ENCODE results near the gene SLC29A3. TPM values are rescaled to one million over a fixed set of nuclear protein-coding genes. Genes with fewer than 3 reads are reported as not detected.

Gene SLC29A3
- total RNA-seq, 4 donors from 2014 or later: 0.87 to 3.1 (median 2.3) TPM

DNA sequence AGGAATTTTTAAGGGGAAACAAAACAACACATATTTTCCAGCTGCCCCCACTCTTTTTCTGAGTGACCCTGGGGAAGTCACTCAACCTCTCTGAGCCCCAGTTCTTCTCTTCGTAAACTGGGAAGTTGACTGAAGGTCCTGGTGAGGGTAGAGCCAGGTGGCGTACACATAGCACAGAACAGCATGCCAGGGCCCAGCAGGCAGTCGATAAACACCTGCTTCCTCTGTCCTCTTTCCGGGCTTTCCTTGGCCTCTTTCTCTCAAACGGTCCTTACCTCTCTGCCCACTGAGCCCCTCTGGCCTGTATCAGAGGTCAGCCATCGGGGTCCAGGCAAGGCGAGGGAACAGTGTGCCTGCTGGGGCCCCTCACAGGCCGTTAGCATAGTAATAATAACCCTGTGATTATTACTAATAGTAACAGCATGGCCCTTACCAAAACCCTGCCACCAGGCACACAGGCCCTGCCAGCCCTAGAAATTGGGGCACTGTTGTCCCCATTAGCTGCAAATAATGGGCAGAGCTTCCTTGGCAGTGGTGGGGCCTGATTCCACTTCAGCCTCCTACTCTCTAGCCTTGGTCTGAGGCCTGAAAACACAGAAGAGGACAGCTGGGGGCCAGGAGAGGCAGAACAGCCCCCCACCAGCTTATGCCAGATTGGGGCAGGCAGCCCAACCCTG, 37.3 kb upstream of the SLC29A3 start:
- Histone ChIP-seq H3K27ac (no peak overlapping the region), H3K9me3 (no peaks in the 10 kb centered on the region), H3K4me1 (no peaks in the 10 kb centered on the region), H3K27me3 (no peaks in the 10 kb centered on the region), H3K36me3 (peaks cover 4 to 74% (median 7%) of the 10 kb centered on the region in 3 donors), H3K4me3 (no peak overlapping the region)
- 80 to 90% methylated on average over 6 to 8 of the region's 8 CpGs for WGBS, 2 donors
- TF ChIP-seq, protein P1, sequence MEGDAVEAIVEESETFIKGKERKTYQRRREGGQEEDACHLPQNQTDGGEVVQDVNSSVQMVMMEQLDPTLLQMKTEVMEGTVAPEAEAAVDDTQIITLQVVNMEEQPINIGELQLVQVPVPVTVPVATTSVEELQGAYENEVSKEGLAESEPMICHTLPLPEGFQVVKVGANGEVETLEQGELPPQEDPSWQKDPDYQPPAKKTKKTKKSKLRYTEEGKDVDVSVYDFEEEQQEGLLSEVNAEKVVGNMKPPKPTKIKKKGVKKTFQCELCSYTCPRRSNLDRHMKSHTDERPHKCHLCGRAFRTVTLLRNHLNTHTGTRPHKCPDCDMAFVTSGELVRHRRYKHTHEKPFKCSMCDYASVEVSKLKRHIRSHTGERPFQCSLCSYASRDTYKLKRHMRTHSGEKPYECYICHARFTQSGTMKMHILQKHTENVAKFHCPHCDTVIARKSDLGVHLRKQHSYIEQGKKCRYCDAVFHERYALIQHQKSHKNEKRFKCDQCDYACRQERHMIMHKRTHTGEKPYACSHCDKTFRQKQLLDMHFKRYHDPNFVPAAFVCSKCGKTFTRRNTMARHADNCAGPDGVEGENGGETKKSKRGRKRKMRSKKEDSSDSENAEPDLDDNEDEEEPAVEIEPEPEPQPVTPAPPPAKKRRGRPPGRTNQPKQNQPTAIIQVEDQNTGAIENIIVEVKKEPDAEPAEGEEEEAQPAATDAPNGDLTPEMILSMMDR (IDR thresholded peaks at IDR 0.05): no peak
- TF ChIP-seq POLR2A (IDR thresholded peaks at IDR 0.05): no peak
- no peak for DNase-seq
- intact Hi-C loops (cut with DNase I): no loop called here

DNA sequence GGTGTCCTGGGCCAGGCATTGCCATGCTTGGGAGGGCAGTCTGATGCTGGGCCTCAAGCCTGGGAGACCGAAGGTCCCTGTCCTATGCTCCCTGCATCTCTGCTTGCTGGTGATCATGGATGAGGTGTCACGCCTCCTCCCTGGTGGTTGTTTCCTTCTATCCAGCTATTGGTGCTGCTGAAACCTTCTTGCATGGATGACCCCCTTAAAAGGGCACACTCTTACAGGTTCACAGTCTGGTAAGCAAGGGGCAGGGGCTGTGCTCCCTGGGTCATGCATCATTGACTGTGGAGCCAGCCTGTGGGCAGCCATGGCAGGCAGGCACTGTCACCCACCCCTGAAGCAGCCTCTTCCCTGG, 36.8 kb upstream of the SLC29A3 start:
- no peak overlapping the region for H3K27ac ChIP-seq
- DNase-seq: no peak
- WGBS, 2 donors: 80% methylated on average over 1 of the region's 2 CpGs; no CpG with 5 or more reads in 1 of the 2 donors
- no peak overlapping the region for H3K4me3 ChIP-seq
- H3K9me3 ChIP-seq: no peaks in the 10 kb centered on the region
- no peaks in the 10 kb centered on the region for H3K27me3 ChIP-seq
- intact Hi-C loops (cut with DNase I): no loop called here
- H3K4me1 ChIP-seq: no peaks in the 10 kb centered on the region
- H3K36me3 ChIP-seq: peaks cover 4 to 79% (median 7%) of the 10 kb centered on the region in 3 donors
- TF ChIP-seq POLR2A (IDR thresholded peaks at IDR 0.05): no peak
- TF ChIP-seq, protein P1 (IDR thresholded peaks at IDR 0.05): no peak

DNA sequence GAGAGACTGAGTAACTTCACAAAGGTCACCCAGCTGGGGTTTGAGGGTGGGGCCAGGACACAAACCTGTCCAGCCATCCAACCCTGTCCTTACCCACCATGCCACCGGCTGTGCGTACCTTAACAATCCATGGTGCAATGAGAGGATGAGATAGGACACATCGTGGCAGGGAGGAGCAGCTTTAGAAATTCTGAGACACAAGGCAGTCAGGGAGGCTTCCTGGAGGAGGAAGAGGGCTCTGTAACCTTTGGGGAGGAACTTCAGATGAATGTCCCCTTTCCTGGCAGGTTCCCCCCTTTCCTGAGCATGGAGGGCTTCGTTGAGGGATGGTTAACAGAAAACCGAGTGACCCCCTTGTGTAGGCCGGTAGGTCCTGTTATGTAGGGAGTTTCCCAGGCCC, 35.6 kb upstream of the SLC29A3 start:
- H3K4me3 ChIP-seq: no peak overlapping the region
- no peaks in the 10 kb centered on the region for H3K9me3 ChIP-seq
- TF ChIP-seq POLR2A (IDR thresholded peaks at IDR 0.05): no peak
- TF ChIP-seq, protein P1 (IDR thresholded peaks at IDR 0.05): no peak
- H3K27ac ChIP-seq: no peak overlapping the region
- peaks cover 4 to 90% (median 7%) of the 10 kb centered on the region in 3 donors for H3K36me3 ChIP-seq
- no peak for DNase-seq
- H3K4me1 ChIP-seq: no peaks in the 10 kb centered on the region
- WGBS, 2 donors: 79 to 88% methylated on average over 4 to 6 of the region's 6 CpGs
- H3K27me3 ChIP-seq: no peaks in the 10 kb centered on the region
- intact Hi-C loops (cut with DNase I): no loop called here

DNA sequence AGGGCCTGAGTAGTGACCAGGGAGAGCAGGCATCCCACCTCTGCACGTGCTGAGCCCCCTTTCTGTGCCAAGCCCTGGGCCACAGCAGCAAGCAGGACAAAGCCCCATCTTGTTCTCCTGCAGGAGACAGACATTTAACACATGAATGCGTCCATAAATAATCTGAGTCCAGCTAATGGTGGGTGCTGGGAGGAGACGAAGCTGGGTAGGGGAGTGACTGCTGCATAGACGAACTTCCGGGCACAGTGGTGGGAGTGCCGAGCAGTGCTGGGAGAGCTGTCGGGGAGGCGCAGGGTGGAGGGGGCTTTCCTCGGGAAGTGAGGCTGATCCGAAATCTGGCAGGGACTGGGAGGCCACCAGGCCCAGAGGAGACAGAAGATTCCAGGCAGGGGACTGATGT, 35.2 kb upstream of the SLC29A3 start:
- 83 to 85% methylated on average over 9 to 10 of the region's 10 CpGs for WGBS, 2 donors
- H3K4me3 ChIP-seq: no peak overlapping the region
- DNase-seq: no peak
- no peaks in the 10 kb centered on the region for H3K27me3 ChIP-seq
- no peaks in the 10 kb centered on the region for H3K4me1 ChIP-seq
- no peaks in the 10 kb centered on the region for H3K9me3 ChIP-seq
- intact Hi-C loops (cut with DNase I): no loop called here
- no peak overlapping the region for H3K27ac ChIP-seq
- no peak for TF ChIP-seq POLR2A (IDR thresholded peaks at IDR 0.05)
- TF ChIP-seq, protein P1 (IDR thresholded peaks at IDR 0.05): no peak
- H3K36me3 ChIP-seq: peaks cover 4 to 95% (median 7%) of the 10 kb centered on the region in 3 donors

DNA sequence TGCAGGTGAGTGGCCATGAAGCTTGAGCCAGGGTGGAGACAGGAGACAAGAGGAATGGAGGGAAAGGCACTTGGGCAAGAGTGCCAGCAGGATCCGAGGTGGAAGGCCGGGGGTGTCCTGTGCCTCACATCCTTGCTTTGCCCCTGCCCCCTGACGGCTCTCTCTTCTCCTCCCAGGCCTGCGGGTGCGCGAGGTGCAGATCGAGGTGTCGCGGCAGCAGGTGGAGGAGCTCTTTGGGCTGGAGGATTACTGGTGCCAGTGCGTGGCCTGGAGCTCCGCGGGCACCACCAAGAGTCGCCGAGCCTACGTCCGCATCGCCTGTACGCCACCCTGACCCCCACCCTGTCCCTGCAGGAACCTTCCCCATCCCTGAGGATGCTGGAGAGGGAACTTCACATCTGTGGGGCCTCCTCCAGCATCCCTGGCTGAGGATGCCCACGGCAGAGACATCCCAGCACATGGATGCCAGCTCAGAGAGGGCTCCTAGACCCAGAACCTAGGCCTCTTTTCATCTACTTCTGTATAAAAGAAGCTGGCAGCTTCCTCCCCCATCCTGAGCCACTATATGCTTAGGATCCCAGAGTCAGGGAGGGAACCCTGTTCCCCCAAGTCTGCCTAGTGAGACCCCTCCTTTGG, 34.4 kb upstream of the SLC29A3 start:
- intact Hi-C loops (cut with DNase I): loop anchor here (5.0 kb wide), 1 partner anchor 362 kb away; no protein-coding TSS in a partner anchor
- 64 to 84% methylated on average over 4 to 8 of the region's 19 CpGs for WGBS, 2 donors
- Histone ChIP-seq H3K9me3 (no peaks in the 10 kb centered on the region), H3K4me1 (no peaks in the 10 kb centered on the region), H3K27ac (no peak overlapping the region), H3K27me3 (no peaks in the 10 kb centered on the region), H3K4me3 (no peak overlapping the region), H3K36me3 (peaks cover 4 to 100% (median 7%) of the 10 kb centered on the region in 3 donors)
- no peak for DNase-seq
- TF ChIP-seq, protein P1 (IDR thresholded peaks at IDR 0.05): no peak
- no peak for TF ChIP-seq POLR2A (IDR thresholded peaks at IDR 0.05)
